Activated gamma-delta T cell treated with Interleukin-2 at 50 U/mL for 16 hours (primary cell): ENCODE data around the gene KY.

ENCODE experiments used
- DNase-seq: peaks from one replicate; pipeline ENCODE4 v3.0.0-alpha.2; 2020

KY gene

GRCh38 chr3:134650431-134651346, at the start of gene KY:
Gene KY (minus strand): TSS chr3:134651022. CDS start chr3:134650960, 62 bp downstream.
- no peak for DNase-seq

GRCh38 chr3:134699721-134700120, 48.9 kb upstream of the KY start:
- no peak for DNase-seq

GRCh38 chr3:134699141-134699711, 48.4 kb upstream of the KY start:
- no peak for DNase-seq

GRCh38 chr3:134697830-134698689, 47.2 kb upstream of the KY start:
- no peak for DNase-seq

- DNase-seq, result no peak
Observed at GRCh38 chr3:134696155-134696554, 45.3 kb upstream of the KY start.

- no peak for DNase-seq
Observed at GRCh38 chr3:134694946-134695543, 44.2 kb upstream of the KY start.

GRCh38 chr3:134694466-134694865, 43.6 kb upstream of the KY start:
- no peak for DNase-seq

GRCh38 chr3:134693804-134694203, 43.0 kb upstream of the KY start:
- DNase-seq, result no peak

GRCh38 chr3:134693226-134693625, 42.4 kb upstream of the KY start:
- no peak for DNase-seq

GRCh38 chr3:134690226-134690625, 39.4 kb upstream of the KY start:
- no peak for DNase-seq

GRCh38 chr3:134687642-134688041, 36.8 kb upstream of the KY start:
- DNase-seq, result no peak

- no peak for DNase-seq
Observed at GRCh38 chr3:134685929-134686802, 35.3 kb upstream of the KY start.

- DNase-seq, result no peak
Observed at GRCh38 chr3:134682196-134682880, 31.5 kb upstream of the KY start.

GRCh38 chr3:134681522-134681900, 30.7 kb upstream of the KY start:
- DNase-seq, result no peak

GRCh38 chr3:134680796-134681521, 30.1 kb upstream of the KY start:
- DNase-seq, result no peak

GRCh38 chr3:134677987-134678308, 27.1 kb upstream of the KY start:
- DNase-seq, result no peak

- DNase-seq, result no peak
Observed at GRCh38 chr3:134677196-134677986, 26.6 kb upstream of the KY start.

- DNase-seq, result no peak
Observed at GRCh38 chr3:134675726-134676256, 25.0 kb upstream of the KY start.

- no peak for DNase-seq
Observed at GRCh38 chr3:134672571-134672970, 21.7 kb upstream of the KY start.

- DNase-seq, result no peak
Observed at GRCh38 chr3:134667956-134668355, 17.1 kb upstream of the KY start.
